Activated CD8-positive, alpha-beta memory T cell treated with anti-CD3 and anti-CD28 coated beads for 48 hours (primary cell): ENCODE results near the gene FASN.

Source experiments
- DNase-seq, 3 experiments: peaks; one replicate each; pipeline ENCODE4 v3.0.0-alpha.2; 2020; ENCODE audit warnings: low read depth in 2 of 3, low spot score in 2 of 3

The FASN gene

GRCh38 chr17:82089723-82090548 is 8.1 kb downstream of the FASN start:
- DNase-seq = no peak

- no peak for DNase-seq
Measured at GRCh38 chr17:82088838-82089722, 9.0 kb downstream of the FASN start.

GRCh38 chr17:82087961-82088837 is 9.8 kb downstream of the FASN start:
- DNase-seq = no peak

- no peak for DNase-seq
Measured at GRCh38 chr17:82086941-82087906, 10.8 kb downstream of the FASN start.

GRCh38 chr17:82085931-82086764 is 11.9 kb downstream of the FASN start:
- DNase-seq = no peak

GRCh38 chr17:82085031-82085861 is 12.8 kb downstream of the FASN start:
- DNase-seq = no peak

GRCh38 chr17:82084373-82085030 is 13.5 kb downstream of the FASN start:
- DNase-seq = no peak

GRCh38 chr17:82083533-82084359 is 14.3 kb downstream of the FASN start:
- DNase-seq = no peak

- no peak for DNase-seq
Measured at GRCh38 chr17:82083009-82083408, 15.0 kb downstream of the FASN start.

- DNase-seq = no peak
Measured at GRCh38 chr17:82082456-82082855, 15.6 kb downstream of the FASN start.

- no peak for DNase-seq
Measured at GRCh38 chr17:82081966-82082365, 16.1 kb downstream of the FASN start.

- DNase-seq = no peak
Measured at GRCh38 chr17:82081546-82081945, 16.5 kb downstream of the FASN start.

- DNase-seq = no peak
Measured at GRCh38 chr17:82080789-82081464, 17.1 kb downstream of the FASN start.

GRCh38 chr17:82080048-82080788 is 17.8 kb downstream of the FASN start:
- DNase-seq = no peak

GRCh38 chr17:82079001-82079677 is 18.9 kb downstream of the FASN start:
- no peak for DNase-seq
